ENCODE measurements around the gene MAN1A2. TPM values are rescaled to one million over a fixed set of nuclear protein-coding genes. Genes with fewer than 3 reads are reported as not detected.

MAN1A2 gene
- total and polyA plus RNA-seq, 10 of the 15 experiments (the other 5 are each of a cell fraction or from before 2014, with no cell fraction given): 2.8 to 23.6 (median 16.0) TPM

DNA sequence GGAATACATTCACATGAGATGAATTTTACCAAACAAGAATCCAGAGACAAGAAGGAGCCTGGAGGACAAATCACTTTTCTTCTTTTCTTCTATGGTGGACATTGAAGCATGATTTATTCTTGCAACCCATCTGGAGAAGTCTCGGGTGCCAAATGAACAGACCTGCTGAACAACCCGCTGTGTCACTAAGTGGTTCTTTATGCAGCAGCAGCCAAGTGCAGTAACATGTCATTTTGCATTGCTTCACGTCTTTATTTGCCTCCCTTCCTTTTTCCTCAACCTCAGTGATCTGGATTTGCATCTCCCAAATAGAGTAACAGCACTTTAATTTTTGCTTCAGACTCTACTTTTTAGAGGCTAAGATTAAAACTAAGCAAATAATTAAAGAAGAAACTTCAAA is 188.6 kb downstream of the MAN1A2 start:
- no peaks in the 10 kb centered on the region for H4K20me1 ChIP-seq (ENCODE audit: control insufficient read depth, insufficient read depth)
- BruUV-seq (replicated peaks): no TSS peak
- no peaks in the 10 kb centered on the region; the same call in 2 of the 3 replicates for H3K9me3 ChIP-seq (replicated peaks; ENCODE audit: control insufficient read depth, insufficient read depth, low read length)
- H3K27ac ChIP-seq (ENCODE audit: control insufficient read depth, insufficient read depth): no peak overlapping the region
- ATAC-seq: no peak
- H3K4me1 ChIP-seq (ENCODE audit: control insufficient read depth, insufficient read depth, low read length): no peaks in the 10 kb centered on the region
- ChIA-PET RAD21 (ENCODE audit: unreplicated experiment) (no interaction called here), SMC1A (ENCODE audit: uncharacterized antibody, unreplicated experiment) (no interaction called here), CTCF (no interaction called here), POLR2A (no interaction called here)
- H2AFZ ChIP-seq (ENCODE audit: control insufficient read depth, low read depth, low read length): no peak overlapping the region
- TF ChIP-seq MTA3 (IDR thresholded peaks at IDR 0.05; ENCODE audit: borderline replicate concordance, low read length): no peak
- TF ChIP-seq KDM1A (IDR thresholded peaks at IDR 0.05; ENCODE audit: borderline replicate concordance): no peak
- no peak for TF ChIP-seq HCFC1 (IDR thresholded peaks at IDR 0.05; ENCODE audit: low read length)
- TF ChIP-seq SRF (IDR thresholded peaks at IDR 0.05; ENCODE audit: low read depth in 2 of 2, low read length in 2 of 2): no peak
- TF ChIP-seq MYC (IDR thresholded peaks at IDR 0.05; ENCODE audit: insufficient read depth, insufficient read length, insufficient replicate concordance, low read length, severe bottlenecking): no peak
- TF ChIP-seq, protein P1, sequence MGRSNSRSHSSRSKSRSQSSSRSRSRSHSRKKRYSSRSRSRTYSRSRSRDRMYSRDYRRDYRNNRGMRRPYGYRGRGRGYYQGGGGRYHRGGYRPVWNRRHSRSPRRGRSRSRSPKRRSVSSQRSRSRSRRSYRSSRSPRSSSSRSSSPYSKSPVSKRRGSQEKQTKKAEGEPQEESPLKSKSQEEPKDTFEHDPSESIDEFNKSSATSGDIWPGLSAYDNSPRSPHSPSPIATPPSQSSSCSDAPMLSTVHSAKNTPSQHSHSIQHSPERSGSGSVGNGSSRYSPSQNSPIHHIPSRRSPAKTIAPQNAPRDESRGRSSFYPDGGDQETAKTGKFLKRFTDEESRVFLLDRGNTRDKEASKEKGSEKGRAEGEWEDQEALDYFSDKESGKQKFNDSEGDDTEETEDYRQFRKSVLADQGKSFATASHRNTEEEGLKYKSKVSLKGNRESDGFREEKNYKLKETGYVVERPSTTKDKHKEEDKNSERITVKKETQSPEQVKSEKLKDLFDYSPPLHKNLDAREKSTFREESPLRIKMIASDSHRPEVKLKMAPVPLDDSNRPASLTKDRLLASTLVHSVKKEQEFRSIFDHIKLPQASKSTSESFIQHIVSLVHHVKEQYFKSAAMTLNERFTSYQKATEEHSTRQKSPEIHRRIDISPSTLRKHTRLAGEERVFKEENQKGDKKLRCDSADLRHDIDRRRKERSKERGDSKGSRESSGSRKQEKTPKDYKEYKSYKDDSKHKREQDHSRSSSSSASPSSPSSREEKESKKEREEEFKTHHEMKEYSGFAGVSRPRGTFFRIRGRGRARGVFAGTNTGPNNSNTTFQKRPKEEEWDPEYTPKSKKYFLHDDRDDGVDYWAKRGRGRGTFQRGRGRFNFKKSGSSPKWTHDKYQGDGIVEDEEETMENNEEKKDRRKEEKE (IDR thresholded peaks at IDR 0.05): no peak
- TF ChIP-seq TCF3 (IDR thresholded peaks at IDR 0.05; ENCODE audit: borderline replicate concordance, insufficient read depth, low read depth, low read length): no peak
- TF ChIP-seq YY1 (IDR thresholded peaks at IDR 0.05; ENCODE audit: low read depth, low read length): no peak
- no peak for TF ChIP-seq EZH2 (IDR thresholded peaks at IDR 0.05; ENCODE audit: borderline replicate concordance, control insufficient read depth, low read depth, low read length)
- no peaks in the 10 kb centered on the region for H3K27me3 ChIP-seq (replicated peaks in 1 of 2; ENCODE audit: control insufficient read depth in 2 of 2, insufficient read depth in 2 of 2, low read length in 1 of 2)
- H3K79me2 ChIP-seq (ENCODE audit: control insufficient read depth, insufficient read depth, low read length): no peaks in the 10 kb centered on the region
- 10% methylated on average over 3 of the region's 3 CpGs for WGBS (ENCODE audit: insufficient coverage, insufficient replicate concordance, low lambda C conversion rate, missing lambda C conversion rate)
- DNase-seq (ENCODE audit: low read depth, low spot score): no peak
- FAIRE-seq: no peak
- in situ Hi-C loops (cut with MboI): no loop called here
- no peaks in the 10 kb centered on the region for H3K36me3 ChIP-seq (ENCODE audit: control insufficient read depth in 2 of 2, insufficient read depth in 2 of 2, low read length in 1 of 2)
- no peak overlapping the region for H3K4me2 ChIP-seq (ENCODE audit: control insufficient read depth, insufficient read depth)
- no peak overlapping the region for H3K9ac ChIP-seq (ENCODE audit: control insufficient read depth, insufficient read depth, low read length)
- no peak overlapping the region for H3K4me3 ChIP-seq
- intact Hi-C loops (cut with micrococcal nuclease; ENCODE audit: unreplicated experiment): no loop called here
